T-helper 17 cell (primary cell): ENCODE data around the gene ACTL10. TPM values are rescaled to one million over a fixed set of nuclear protein-coding genes. Genes with fewer than 3 reads are reported as not detected.
A peak's percentile ranks its signal among the peaks of the same experiment; 100 is the strongest.

Source experiments
- ATAC-seq: fragments of 150-1000 bp; cut with Tn5 transposase; 2 replicates; pipeline ENCODE4 v1.10.0; 2021; ENCODE audit warnings: mild to moderate bottlenecking, moderate library complexity
- DNase-seq, 3 donors: peaks; one replicate each; pipeline versions ENCODE4 v3.0.0 to v3.0.0-alpha.2; 2020 to 2021
- H3K9me3 ChIP-seq: one replicate; pipeline ENCODE4 v1.7.0; 2013; ENCODE audit warnings: low read length, mild to moderate bottlenecking; ENCODE audit not compliant: control insufficient read depth, poor library complexity, severe bottlenecking
- H3K27ac Mint-ChIP-seq: one replicate; pipeline ENCODE4 v1.8.0; 2022; ENCODE audit warnings: mild to moderate bottlenecking, moderate library complexity, mixed read lengths
- H3K27me3 Mint-ChIP-seq: one replicate; pipeline ENCODE4 v1.8.0; 2022; ENCODE audit warnings: mixed read lengths
- H3K36me3 Mint-ChIP-seq: one replicate; pipeline ENCODE4 v1.8.0; 2022; ENCODE audit warnings: low read depth, mixed read lengths
- H3K4me1 Mint-ChIP-seq: one replicate; pipeline ENCODE4 v1.8.0; 2022; ENCODE audit warnings: mild to moderate bottlenecking, mixed read lengths
- H3K4me3 Mint-ChIP-seq: one replicate; pipeline ENCODE4 v1.8.0; 2022; ENCODE audit warnings: mild to moderate bottlenecking, moderate library complexity, mixed read lengths
- total RNA-seq, 4 donors: library from RNA in 2 of 4; stranded (reverse) in 2 of 4; gene quantifications; one replicate each; pipeline ENCODE4 v1.2.3 and lab custom pipeline; 2022 to 2026

The ACTL10 gene
- total RNA-seq, 2 donors from 2014 or later = 0.89 to 1.2 TPM

DNA sequence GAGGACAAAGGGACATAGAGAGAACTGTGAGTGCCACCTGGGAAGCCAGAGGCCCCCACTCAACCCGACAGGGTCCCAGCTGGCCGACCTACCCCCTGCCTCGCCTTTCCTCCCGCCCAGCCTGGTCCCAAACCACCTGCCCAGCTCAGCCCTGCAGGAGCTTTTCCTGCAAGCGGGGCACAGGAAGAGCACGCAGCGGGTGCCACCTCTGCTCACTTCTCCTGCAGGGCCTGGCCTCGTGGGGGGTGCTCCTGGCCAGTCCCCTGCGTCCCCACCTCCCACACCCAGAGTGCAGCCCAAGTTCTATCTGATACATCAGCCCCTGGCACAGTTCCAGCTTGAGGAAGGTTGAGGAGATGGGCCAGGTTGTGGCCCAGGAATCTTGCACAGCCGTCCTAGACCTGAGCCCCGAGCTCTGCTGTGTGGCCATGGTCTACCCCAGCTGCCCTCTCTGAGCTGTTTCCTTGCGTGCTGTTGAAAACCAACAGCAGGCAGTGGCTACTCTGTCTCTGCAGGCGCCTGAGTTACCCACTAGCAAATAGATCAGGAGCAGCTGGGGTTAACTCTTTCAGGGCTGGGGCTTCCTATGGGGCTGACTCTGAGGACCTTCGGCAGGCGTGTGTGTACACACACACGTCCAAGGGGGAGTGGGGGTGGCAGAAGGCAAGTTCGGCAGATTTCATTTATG lies 5.8 kb downstream of the ACTL10 start:
- H3K36me3 Mint-ChIP-seq = no peaks in the 10 kb centered on the region
- no peak for DNase-seq
- H3K27me3 Mint-ChIP-seq = no peaks in the 10 kb centered on the region
- no peaks in the 10 kb centered on the region for H3K9me3 ChIP-seq
- H3K4me1 Mint-ChIP-seq = peaks cover 27% of the 10 kb centered on the region
- H3K4me3 Mint-ChIP-seq = peak overlapping the region; percentile 94
- no peak for ATAC-seq
- peak overlapping the region; percentile 24 for H3K27ac Mint-ChIP-seq

DNA sequence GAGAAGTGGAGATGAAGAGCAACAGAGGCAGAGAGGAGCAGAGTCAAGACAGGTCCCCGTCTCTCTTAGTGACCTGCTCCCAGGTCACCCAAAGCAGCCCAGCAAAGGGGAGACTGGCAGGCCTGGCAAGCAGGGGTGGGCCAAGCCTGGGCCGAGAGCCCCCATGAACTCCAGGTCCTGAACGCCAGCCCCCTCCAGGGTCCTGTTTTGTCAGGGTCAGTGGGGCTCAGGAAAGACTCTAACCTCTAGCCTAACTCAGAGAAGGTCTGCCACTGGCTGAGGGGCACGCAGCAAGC lies 6.3 kb downstream of the ACTL10 start:
- Mint-ChIP-seq H3K27me3 (no peaks in the 10 kb centered on the region), H3K4me1 (peaks cover 29% of the 10 kb centered on the region), H3K4me3 (peak overlapping the region; percentile 94), H3K36me3 (no peaks in the 10 kb centered on the region), H3K27ac (peak overlapping the region; percentile 24)
- DNase-seq (no peak), ATAC-seq (no peak)
- H3K9me3 ChIP-seq = no peaks in the 10 kb centered on the region

DNA sequence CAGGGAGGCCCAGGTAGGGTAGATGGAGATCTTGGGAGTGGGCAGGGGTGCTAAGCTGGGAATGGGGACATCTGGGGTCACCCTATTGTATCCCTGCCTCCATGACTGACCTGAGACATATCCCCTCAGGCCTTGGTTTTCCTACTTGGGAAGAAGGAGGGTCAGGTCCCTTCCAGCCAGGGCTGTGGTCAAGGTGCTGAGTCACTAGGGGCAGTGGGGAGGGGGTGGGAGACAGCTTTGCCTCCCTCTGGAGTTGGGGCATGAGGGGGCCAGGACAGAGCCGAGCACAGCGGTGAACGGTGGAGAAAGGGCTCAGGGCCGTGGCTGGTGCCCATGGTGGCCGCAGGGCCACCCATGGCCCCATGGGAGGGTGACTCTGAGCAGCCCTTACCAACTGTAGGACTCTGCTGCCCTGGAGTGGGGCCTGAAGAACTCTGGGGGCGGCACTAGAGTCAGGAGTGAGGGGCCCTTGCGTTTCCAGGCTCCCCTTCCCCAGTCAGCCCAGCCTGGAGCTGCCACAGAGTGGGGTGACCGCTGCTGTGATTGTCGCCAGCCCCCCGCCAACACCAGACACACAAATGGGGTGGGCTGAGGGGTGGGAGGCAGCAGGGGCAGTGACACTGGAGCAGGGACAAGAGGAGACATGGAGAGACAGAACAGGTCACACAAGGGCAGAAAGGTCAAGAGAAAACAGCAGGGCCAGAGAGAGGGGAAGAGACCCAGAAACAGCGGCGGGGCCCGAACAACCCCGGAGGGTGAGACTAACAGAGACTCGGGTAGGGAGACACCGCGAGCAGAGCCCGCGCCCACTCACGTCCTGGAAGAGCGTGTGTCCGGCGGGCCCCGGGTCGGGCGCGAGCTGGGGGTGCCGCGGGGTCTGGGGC lies 6.9 kb downstream of the ACTL10 start:
- Mint-ChIP-seq H3K27me3 (no peaks in the 10 kb centered on the region), H3K27ac (peak overlapping the region; percentile 54), H3K4me3 (peak overlapping the region; percentile 94), H3K36me3 (no peaks in the 10 kb centered on the region), H3K4me1 (peaks cover 32% of the 10 kb centered on the region)
- ATAC-seq = no peak
- no peak for DNase-seq
- H3K9me3 ChIP-seq = no peaks in the 10 kb centered on the region

DNA sequence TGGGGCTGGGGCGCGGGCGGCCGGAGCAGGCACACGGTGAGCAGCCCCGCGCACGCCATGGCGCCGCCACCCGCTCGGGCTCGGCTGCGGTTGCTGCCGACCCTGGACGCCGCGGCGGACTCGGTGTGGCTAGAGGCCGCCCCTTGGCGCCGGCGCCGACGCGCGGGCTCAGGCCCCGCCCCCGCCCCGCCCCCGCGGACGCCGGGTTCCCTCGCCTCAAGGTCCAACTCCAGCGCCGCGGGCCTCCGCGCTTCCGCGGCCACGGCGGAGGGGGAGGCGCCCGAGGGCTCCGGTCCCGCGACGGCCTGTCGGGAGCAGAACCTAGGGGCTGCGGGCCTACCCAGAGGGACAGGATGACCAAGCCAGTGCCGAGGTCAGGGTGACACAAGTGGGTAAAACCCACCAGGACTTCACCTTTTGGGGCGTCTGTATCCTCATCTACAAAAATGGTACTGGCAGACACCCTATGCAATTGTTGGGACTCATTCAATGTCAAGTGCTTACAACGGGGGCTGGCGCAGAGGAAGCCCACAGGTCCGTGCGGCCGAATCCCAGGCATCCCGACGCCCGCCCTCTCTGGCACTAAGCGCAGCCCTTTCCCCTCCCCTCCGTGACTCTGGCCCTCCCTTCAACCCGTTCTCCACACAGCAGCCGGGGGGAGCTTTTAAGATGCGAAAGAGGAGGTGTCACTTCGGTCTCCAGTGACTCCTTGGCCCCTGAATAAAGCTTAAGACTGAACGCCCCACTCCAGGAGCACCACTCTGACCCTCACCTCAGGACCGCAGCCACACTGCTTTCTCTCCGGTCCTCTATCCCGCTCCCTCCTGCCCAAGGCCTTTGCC lies 7.8 kb downstream of the ACTL10 start, which contains the start of gene NECAB3:
NECAB3 (minus strand) TSS at position 135 of the 842 bp plus-strand sequence; CDS start at position 59, 76 bp downstream.
- Mint-ChIP-seq H3K27ac (peak within 1 kb of the TSS; percentile 54), H3K4me3 (peak within 1 kb of the TSS; percentile 94), H3K36me3 (no peaks in the 10 kb centered on the region), H3K27me3 (no peaks in the 10 kb centered on the region), H3K4me1 (peaks cover 41% of the 10 kb centered on the region)
- H3K9me3 ChIP-seq = no peaks in the 10 kb centered on the region
- DNase-seq (peak; percentile 42 to 69 (median 62)), ATAC-seq (peak; percentile 81)

DNA sequence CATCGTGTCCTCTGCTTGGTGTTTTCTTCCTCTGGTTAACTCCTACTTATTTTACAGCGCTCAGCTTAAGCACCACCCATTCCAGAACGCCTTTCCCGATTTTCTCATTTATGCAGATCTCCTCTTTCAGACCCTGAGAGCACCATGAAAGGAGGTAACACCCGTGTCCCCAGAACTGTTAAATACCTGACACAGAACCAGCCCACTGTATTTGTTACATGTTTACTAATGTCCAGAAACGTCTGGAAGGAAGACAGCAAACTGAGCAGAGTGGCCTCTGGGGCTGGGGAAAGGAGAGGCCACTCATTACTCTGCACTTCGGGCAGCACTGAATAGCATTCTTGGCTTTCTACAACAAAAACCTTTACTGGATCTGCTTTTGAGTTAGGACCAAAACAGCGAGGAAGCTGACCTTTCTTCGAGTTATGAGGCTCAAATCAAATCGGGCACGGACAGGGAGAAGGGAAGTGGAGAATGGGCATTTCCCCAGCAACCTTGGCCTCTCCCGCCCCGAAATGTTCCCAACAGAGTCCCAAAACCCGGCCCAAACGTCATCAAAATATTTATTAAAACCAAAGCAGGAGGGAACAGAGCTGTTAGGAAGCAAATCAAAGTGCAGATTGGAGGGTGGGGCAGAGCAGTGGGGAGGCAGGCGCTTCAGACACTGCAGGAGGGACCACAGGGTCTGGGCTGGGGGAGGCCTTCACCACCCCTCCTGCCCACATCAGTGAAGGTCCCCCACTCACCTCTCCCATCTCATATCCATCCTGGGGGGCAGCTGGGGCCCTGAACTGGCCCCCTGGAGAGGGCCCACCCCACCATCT lies 8.6 kb downstream of the ACTL10 start:
- no peaks in the 10 kb centered on the region for H3K27me3 Mint-ChIP-seq
- DNase-seq = no peak
- peak overlapping the region; percentile 87 for H3K4me3 Mint-ChIP-seq
- peaks cover 40% of the 10 kb centered on the region for H3K4me1 Mint-ChIP-seq
- no peak overlapping the region for H3K27ac Mint-ChIP-seq
- no peaks in the 10 kb centered on the region for H3K9me3 ChIP-seq
- H3K36me3 Mint-ChIP-seq = no peaks in the 10 kb centered on the region
- ATAC-seq = no peak

DNA sequence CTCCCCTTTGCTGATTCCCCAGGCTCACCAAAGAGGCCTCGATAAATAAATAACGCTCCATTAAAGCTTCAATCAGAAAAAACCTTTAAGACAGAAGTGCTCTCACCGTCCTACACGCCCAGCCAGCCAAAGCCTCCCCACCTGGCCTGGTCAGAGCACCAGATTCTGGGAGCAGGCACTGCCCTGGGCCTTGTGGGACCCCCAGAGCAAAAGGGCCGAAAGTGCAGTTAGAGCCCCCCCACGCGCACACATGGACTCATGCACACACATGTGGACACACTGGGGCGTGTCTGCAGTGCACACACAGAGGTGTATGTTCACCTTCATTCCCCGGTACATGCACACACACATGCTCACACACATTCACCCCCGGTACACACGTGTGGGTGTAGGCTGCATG lies 9.4 kb downstream of the ACTL10 start:
- H3K27ac Mint-ChIP-seq = peak overlapping the region; percentile 56
- H3K4me1 Mint-ChIP-seq = peaks cover 40% of the 10 kb centered on the region
- ATAC-seq = no peak
- peak overlapping the region; percentile 41 for H3K4me3 Mint-ChIP-seq
- H3K36me3 Mint-ChIP-seq = no peaks in the 10 kb centered on the region
- H3K9me3 ChIP-seq = no peaks in the 10 kb centered on the region
- no peaks in the 10 kb centered on the region for H3K27me3 Mint-ChIP-seq
- DNase-seq = no peak

DNA sequence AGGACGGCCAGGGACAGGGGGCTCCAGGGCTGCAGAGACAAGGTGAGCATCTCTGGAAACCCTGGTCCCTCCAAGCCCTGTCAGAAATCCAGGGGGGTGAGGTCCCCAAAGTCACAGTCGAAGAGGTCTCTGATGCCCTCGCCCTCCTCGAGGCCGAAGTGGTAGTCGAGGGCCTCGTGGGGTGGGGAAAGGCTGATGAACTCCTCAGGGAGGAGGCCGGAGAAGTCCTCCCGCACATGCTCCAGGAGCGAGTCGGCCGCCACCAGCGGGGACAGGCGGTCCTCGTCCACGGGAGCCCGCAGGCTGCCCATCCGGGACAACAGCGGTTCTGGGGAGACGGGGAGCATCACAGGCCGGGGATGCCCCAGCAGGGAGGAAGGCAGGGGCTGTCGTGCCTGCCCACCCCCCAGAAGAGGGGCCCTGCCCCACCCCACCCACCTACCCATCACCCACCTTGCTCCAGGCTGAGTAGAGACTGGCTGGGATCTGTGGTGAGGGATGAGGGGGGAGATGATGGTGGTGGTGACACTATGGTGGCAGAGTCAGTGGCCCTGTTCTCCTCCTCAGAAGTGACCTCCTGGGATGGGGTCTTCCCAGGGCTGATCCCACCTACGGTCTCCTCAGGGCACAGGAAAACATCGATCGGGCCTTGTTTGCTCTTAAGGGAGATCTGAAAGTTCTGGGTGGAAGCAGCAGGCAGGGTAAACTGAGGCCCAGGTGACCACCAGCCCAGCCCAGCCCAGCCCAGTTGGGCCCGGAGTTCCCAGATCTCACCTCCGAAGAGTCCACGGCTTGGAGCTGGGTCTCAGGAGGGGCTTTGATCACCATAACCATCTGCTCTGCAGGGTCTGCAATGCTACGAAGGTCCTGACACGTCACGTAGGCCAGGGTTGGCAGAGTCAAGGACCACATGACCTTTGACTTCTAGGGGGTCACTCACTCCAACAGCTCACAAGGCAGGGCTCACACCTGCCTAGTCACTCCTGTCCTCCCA lies 10.2 kb downstream of the ACTL10 start:
- DNase-seq (no peak), ATAC-seq (no peak)
- no peaks in the 10 kb centered on the region for H3K27me3 Mint-ChIP-seq
- peak overlapping the region; percentile 12 for H3K4me3 Mint-ChIP-seq
- no peaks in the 10 kb centered on the region for H3K9me3 ChIP-seq
- H3K4me1 Mint-ChIP-seq = peaks cover 44% of the 10 kb centered on the region
- peak overlapping the region; percentile 56 for H3K27ac Mint-ChIP-seq
- no peaks in the 10 kb centered on the region for H3K36me3 Mint-ChIP-seq

DNA sequence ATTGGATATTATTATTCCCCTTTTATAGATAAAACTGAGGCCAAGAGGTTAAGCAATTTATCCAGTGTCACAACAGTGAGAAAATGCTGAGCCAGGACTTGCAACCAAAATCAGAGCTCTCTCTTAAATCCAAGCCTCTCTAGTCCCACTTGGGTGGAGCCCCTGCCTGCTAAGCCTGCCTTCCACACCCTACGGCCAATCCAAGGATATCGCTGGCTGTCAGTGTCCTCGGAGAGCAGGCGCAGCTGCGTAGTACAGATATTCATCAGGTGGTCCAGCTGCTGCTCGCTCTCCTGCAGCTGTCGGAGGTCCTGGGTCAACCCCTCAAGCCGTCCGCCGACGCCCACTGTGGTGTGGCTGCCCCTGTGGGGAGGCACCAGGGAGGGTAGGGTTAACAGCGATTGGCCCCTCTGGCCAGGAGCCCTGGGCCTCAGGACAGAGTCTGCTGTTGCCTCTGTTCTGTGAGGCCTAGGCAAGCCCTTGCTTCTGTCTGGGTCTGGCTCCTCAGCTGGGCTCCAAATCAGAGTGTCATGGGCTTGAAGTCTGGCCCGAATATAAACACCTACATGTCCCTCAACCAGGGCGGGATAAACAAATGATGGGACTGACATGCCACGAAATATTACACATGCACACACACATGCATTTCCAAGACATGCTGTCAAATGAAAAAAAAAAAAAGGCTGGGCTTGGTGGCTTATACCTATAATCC lies 11.4 kb downstream of the ACTL10 start:
- Mint-ChIP-seq H3K27ac (peak overlapping the region; percentile 92), H3K4me3 (no peak overlapping the region), H3K4me1 (peaks cover 41% of the 10 kb centered on the region), H3K27me3 (no peaks in the 10 kb centered on the region), H3K36me3 (no peaks in the 10 kb centered on the region)
- no peak for ATAC-seq
- DNase-seq = no peak
- H3K9me3 ChIP-seq = no peaks in the 10 kb centered on the region

DNA sequence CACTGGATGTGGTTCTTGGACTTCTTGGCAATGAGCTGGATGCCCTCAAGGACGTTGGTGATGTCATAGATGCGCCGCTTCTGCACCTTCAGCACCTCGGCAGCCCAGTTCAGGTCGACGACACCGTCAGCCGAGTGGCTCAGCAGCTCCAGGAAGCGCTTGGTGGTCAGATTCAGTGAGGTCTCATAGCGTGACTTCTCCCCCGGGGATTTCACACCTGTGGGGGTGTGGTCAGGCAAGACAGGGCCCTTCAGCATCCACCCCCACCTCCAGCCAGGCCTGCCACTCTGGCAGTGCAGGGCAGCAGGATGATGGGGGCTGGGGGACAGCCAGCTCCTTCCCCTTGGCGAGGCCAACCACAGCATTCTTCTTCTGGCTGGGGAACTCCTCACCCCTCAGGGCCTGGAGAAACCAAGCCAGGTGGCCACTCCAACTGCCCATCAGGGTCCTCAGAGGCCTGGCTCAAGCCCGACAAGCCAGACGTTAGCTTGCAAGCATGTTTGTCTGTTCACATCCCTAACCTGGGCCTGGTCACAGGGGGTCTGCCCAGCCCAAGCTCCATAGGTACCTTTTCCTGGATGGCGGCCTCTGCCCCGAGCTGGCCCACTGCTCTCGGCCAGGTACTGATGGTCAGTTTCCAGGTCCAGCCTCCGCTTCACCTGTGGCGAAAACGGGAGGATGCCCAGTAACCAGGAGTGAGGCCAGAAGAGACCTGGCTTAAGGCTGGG lies 13.2 kb downstream of the ACTL10 start:
- Mint-ChIP-seq H3K4me1 (peaks cover 33% of the 10 kb centered on the region), H3K27me3 (no peaks in the 10 kb centered on the region), H3K27ac (peak overlapping the region; percentile 92), H3K36me3 (no peaks in the 10 kb centered on the region), H3K4me3 (peak overlapping the region; percentile 84)
- ATAC-seq = peak; percentile 85
- H3K9me3 ChIP-seq = no peaks in the 10 kb centered on the region
- peak in 1 of 3 donors; percentile 32 for DNase-seq

DNA sequence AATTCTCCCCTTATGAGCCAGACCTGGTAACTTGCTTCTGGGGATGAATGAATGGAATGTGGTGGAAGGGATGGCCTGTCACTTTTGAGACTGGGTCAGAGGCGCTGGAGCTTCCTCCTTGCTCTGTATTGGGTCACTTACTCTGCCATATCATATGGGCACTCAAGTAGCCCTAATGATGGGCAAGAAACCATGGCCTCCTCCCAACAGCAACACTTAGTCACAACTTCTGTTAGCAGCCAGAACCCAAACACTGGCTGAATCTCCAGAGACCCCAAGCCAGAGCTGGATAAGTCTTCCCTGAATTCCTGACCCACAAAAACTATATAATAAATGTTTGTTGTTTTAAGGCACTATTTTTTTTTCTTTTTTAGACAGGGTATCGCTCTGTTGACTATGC lies 13.9 kb downstream of the ACTL10 start:
- H3K4me1 Mint-ChIP-seq = peaks cover 34% of the 10 kb centered on the region
- ATAC-seq (no peak), DNase-seq (no peak)
- no peaks in the 10 kb centered on the region for H3K27me3 Mint-ChIP-seq
- H3K4me3 Mint-ChIP-seq = no peak overlapping the region
- H3K36me3 Mint-ChIP-seq = no peaks in the 10 kb centered on the region
- no peaks in the 10 kb centered on the region for H3K9me3 ChIP-seq
- H3K27ac Mint-ChIP-seq = peak overlapping the region; percentile 57

DNA sequence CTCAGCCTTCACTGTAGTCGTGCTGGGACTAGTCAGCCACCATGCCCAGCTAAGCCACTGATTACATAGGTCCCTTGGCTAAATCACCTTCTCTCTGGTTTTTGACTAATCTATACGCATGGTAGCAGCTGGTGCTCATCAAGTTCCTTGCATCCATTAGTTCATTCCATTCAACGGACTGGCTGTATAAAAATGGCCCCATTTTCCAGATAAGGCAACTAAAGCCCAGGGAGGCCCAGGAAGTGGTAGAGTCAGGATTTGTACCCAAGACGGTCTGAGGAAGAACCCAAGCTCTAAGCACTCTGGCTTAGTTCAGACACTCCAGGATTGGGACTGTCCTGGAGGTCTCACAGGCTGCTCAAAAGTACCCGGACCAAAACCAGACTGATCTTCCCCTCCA lies 14.5 kb downstream of the ACTL10 start:
- Mint-ChIP-seq H3K36me3 (no peaks in the 10 kb centered on the region), H3K27ac (peak overlapping the region; percentile 57), H3K4me1 (peaks cover 34% of the 10 kb centered on the region), H3K4me3 (no peak overlapping the region), H3K27me3 (no peaks in the 10 kb centered on the region)
- ATAC-seq (no peak), DNase-seq (no peak)
- H3K9me3 ChIP-seq = no peaks in the 10 kb centered on the region
